IPS-20b (cell line): ENCODE results near the gene WIF1.

Experiments used
- H3K27ac ChIP-seq: one replicate; pipeline ENCODE4 v1.5.1; 2013; ENCODE audit warnings: low read length
- H3K27me3 ChIP-seq: 2 replicates; pipeline ENCODE4 v1.6.1; 2013; ENCODE audit warnings: mild to moderate bottlenecking, low read length, inconsistent platforms; ENCODE audit not compliant: insufficient read depth
- H3K36me3 ChIP-seq: 2 replicates; pipeline ENCODE4 v1.6.1; 2013; ENCODE audit warnings: low read depth, mild to moderate bottlenecking, inconsistent platforms, low read length, moderate library complexity; ENCODE audit not compliant: insufficient read depth
- H3K4me1 ChIP-seq: 2 replicates; pipeline ENCODE4 v1.6.1; 2013; ENCODE audit warnings: mild to moderate bottlenecking, control low read depth, inconsistent platforms, low read length, moderate library complexity; ENCODE audit not compliant: insufficient read depth
- H3K4me3 ChIP-seq: 2 replicates; pipeline ENCODE4 v1.5.1; 2013; ENCODE audit warnings: mild to moderate bottlenecking, low read length, inconsistent platforms
- H3K9ac ChIP-seq: 2 replicates; pipeline ENCODE4 v1.6.1; 2013; ENCODE audit warnings: low read depth, mild to moderate bottlenecking, inconsistent platforms, low read length, moderate library complexity
- H3K9me3 ChIP-seq: 2 replicates; pipeline ENCODE4 v1.6.1; 2013; ENCODE audit warnings: mild to moderate bottlenecking, low read depth, low read length, inconsistent platforms; ENCODE audit not compliant: insufficient read depth

The WIF1 gene

DNA sequence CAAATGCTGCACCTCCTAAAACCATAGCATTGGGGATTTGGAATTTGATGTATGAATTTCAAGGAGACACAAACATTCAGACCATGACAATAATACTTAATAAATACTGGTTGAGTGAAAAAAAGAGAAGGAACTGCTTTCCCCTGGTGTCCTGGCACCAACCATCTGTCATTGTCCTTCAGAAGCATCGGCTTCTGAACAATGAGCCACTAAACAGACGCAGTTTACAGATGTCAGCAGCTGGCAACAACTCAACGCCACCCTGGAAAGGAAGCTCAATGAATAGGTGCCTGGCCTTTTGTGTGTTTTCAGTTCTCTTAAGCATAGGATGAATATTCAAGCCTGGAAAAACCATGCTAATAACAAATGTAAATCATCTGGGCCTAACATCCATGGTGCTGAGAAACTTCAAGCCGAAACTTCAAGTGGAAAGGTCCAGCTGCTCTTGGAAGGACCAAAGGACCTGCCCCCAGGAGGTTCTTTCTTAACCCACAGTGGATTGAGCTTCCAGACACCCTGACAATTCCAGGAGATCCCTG, 101.3 kb downstream of the WIF1 start:
- Histone ChIP-seq H3K36me3 (no peaks in the 10 kb centered on the region), H3K27me3 (no peaks in the 10 kb centered on the region), H3K27ac (no peak overlapping the region), H3K4me3 (no peak overlapping the region), H3K9me3 (no peaks in the 10 kb centered on the region), H3K9ac (no peak overlapping the region), H3K4me1 (peaks cover 18% of the 10 kb centered on the region; the same call in 1 of the 2 replicates)

DNA sequence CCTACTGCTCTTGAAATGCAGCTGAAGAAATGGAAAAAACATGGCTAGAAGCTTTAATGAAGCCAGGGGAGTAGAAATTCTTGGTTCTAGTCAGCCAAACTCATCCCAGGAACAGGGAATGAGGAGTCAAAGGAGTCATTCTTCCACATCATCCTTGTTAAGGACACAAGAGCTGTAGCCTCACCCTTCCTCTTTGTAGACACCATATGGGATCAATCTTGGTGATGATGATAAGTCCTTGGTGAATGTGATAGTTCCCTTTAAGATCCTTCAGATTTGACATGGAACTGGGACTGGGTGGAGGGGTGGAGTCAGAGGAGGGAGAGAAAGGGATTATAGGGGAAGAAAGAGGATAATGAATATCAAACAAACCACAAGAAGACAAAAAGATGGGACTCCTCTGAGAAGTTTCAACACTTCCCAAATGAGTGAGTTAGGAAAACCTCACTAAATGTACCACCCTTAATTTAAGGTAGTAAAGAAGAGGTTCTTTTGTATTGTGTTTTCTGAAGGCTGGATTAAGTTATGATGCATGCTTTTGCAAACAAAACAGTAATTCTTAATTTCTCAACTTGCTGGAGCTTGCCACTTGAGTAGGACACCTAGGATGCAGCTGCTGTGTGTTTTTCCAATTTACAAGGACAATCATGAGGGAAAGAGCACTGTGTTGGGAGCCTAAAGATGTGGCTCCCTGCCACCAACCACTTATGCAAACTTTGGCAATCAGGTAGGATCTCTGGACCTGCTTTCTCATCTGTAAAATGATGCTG, 104.0 kb downstream of the WIF1 start:
- Histone ChIP-seq H3K27ac (no peak overlapping the region), H3K36me3 (no peaks in the 10 kb centered on the region), H3K4me3 (no peak overlapping the region), H3K27me3 (no peaks in the 10 kb centered on the region), H3K9ac (no peak overlapping the region), H3K4me1 (no peaks in the 10 kb centered on the region), H3K9me3 (no peaks in the 10 kb centered on the region)

DNA sequence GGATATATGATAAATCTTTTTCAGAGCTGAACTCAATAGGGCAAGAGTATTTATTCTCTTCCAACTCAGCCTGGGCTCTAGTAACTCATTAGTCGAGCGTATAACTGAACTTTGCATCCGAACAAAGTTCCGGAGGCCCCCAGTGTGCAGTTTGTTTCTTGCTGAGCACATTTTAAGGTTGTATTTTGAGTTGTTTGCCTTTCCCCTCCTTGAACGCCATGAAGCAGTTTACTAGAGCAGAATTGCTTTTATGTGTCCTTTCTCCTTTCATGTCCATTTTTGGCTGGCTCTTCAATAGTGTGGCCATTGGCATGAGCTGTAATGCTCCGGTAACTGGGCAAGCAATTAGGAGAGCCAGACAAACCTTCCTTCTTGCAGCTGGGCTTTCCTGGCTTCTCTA, 105.3 kb downstream of the WIF1 start:
- Histone ChIP-seq H3K4me1 (no peaks in the 10 kb centered on the region), H3K27ac (no peak overlapping the region), H3K36me3 (no peaks in the 10 kb centered on the region), H3K27me3 (no peaks in the 10 kb centered on the region), H3K4me3 (no peak overlapping the region), H3K9ac (no peak overlapping the region), H3K9me3 (no peaks in the 10 kb centered on the region)

DNA sequence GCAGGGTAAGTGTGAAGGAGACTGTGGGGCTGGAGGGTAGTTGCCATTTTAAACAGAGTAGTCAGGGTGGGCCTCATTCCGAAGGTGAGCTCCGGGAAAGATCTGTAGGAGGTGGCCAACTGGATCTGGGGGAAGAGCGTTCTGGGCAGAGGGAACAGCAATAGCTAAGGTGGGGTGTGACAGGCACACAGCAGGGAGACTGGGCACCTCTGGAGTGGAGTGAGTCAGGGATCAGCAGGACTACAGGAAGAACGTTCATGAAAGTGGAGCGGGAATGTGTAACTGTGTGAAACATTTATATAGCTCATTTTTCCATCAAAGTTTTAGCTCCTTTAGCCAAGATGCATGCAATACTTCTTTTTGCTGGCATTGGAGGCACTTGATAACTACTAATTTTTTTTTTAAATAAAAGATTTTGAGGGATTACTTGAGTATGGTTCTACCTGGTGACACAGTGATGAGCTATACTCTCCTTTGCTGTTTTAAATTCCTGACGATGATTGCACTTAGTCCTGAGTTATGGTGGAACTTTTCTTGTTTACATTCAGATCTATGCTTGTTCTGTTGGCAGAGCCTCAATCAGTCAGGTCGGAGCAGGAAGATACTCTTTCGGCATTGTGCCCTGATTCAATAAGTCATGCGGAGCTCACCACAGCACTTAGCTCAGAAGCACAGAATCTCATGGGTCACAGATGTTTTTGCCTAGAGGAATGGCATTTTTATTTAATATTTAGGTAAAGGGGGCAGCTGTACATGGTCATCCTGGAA, 106.4 kb downstream of the WIF1 start:
- Histone ChIP-seq H3K4me1 (no peaks in the 10 kb centered on the region), H3K36me3 (no peaks in the 10 kb centered on the region), H3K27me3 (no peaks in the 10 kb centered on the region), H3K4me3 (no peak overlapping the region), H3K9ac (no peak overlapping the region), H3K9me3 (no peaks in the 10 kb centered on the region), H3K27ac (no peak overlapping the region)

DNA sequence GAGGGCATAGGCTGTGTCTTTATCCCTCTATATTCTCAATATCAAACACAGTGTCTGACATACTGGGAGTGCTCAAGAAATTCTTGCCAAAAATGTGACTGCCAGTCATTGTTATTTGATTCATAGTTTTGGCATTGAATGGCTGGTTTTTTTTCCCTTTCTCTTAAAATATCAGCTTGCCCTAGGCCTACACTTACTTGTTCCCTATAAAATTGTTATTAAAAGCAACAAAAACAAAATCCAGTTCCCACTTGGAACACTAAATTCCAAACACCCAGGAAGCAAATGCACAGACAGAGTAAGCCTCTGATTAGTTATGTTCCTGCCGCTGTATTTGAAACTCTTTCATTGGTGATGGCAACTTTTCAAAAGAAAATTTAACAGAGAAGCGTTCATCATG, 110.7 kb downstream of the WIF1 start:
- H3K9me3 ChIP-seq, result no peaks in the 10 kb centered on the region
- no peaks in the 10 kb centered on the region for H3K36me3 ChIP-seq
- H3K9ac ChIP-seq, result no peak overlapping the region
- H3K4me1 ChIP-seq, result no peaks in the 10 kb centered on the region
- no peak overlapping the region for H3K27ac ChIP-seq
- no peaks in the 10 kb centered on the region for H3K27me3 ChIP-seq
- no peak overlapping the region for H3K4me3 ChIP-seq

DNA sequence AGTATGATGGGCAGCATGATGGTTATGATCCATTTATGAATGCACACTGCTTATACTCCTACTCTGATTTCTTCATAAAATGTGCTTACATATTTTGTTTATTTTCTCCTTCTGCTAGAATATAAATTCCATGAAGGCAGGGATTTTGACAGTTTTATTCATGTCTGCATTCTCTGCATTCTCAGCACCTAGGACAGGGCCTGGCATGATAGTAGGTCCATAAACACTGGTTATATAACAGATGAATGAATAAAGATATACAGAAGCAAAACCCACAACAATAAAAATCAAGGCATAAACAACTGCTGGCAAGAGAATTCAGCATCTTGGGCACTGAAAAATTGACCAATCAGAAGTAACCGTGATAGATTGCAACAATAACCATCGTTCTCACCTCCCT, 115.4 kb downstream of the WIF1 start:
- no peaks in the 10 kb centered on the region for H3K9me3 ChIP-seq
- H3K27ac ChIP-seq, result no peak overlapping the region
- no peak overlapping the region for H3K9ac ChIP-seq
- H3K27me3 ChIP-seq, result peaks cover 11% of the 10 kb centered on the region; the same call in 1 of the 2 replicates
- no peaks in the 10 kb centered on the region for H3K4me1 ChIP-seq
- no peaks in the 10 kb centered on the region for H3K36me3 ChIP-seq
- H3K4me3 ChIP-seq, result no peak overlapping the region

DNA sequence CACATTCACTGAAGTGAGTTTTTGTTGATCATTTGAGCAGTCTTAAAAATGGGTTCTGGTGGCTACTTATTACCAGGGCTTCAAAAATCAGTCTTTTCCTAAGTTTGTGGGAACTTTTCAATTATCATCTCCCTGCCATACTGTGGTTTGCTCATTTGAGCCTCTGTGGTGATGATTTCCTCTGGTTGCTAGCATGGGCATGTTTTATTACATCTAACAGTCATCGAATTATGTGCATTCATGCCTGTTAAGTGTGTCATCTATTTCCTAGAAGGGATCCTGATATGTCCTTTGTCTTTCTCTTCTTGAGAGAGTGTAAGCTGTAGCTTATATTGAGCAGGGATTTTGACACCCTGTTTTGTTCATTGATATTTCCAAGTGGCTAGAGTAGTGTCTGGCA, 116.8 kb downstream of the WIF1 start:
- H3K9me3 ChIP-seq, result no peaks in the 10 kb centered on the region
- H3K4me3 ChIP-seq, result no peak overlapping the region
- peaks cover 17% of the 10 kb centered on the region; the same call in 1 of the 2 replicates for H3K27me3 ChIP-seq
- peaks cover 5% of the 10 kb centered on the region; the same call in 1 of the 2 replicates for H3K4me1 ChIP-seq
- no peaks in the 10 kb centered on the region for H3K36me3 ChIP-seq
- no peak overlapping the region for H3K9ac ChIP-seq
- no peak overlapping the region for H3K27ac ChIP-seq
